Stimulated activated CD8-positive, alpha-beta memory T cell treated with anti-CD3 and anti-CD28 coated beads, Interleukin-15, amount 100 ng/mL, for 48 hours (primary cell): ENCODE measurements around the gene KCTD21.

Experiments used
- DNase-seq, 2 donors: peaks; one replicate each; pipeline ENCODE4 v3.0.0-alpha.2; 2020; ENCODE audit warnings: low read depth in 2 of 2

KCTD21 gene

DNA sequence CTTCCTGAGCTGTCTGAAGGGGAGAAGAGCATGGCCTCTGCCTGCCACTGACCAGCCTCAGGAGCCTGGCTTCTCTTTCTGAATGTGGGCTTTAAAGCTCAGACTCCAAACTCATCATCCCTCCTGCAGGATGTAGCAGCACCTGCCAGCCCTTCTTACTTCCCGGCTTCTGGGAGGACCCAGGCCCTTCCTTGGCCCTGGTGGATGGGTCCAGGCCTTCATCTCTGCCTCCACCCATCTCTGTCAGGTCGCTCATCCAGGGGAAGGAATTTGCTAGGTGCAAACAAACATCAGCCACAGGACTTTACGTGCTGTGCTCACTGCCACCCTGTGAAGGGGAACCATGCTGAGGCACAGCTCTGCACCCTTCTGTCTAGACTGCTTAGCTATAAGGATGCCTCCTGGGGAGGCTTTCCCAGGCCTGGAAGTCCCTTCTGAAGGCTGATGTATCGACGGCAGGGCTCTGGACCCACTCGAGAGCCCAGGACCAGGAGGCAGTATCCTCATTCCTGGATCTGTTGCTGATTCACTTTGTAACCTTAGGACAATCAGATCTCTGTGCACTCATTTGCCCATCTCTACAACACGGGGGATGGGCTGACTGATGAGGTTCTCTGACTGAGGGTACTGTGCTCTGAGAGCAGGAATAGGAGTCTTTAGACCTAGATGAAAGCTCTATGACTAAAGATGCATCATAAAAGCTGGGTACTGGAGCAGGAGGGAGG lies 31.2 kb upstream of the KCTD21 start:
- no peak for DNase-seq

- DNase-seq: no peak
Observed at GRCh38 chr11:78218707-78219492, 30.5 kb upstream of the KCTD21 start.

GRCh38 chr11:78217650-78218541 lies 29.5 kb upstream of the KCTD21 start:
- no peak for DNase-seq

- no peak for DNase-seq
Observed at GRCh38 chr11:78216571-78217287, 28.3 kb upstream of the KCTD21 start.

- DNase-seq: no peak
Observed at GRCh38 chr11:78216021-78216420, 27.6 kb upstream of the KCTD21 start.

GRCh38 chr11:78214331-78215194 lies 26.1 kb upstream of the KCTD21 start:
- DNase-seq: no peak

DNA sequence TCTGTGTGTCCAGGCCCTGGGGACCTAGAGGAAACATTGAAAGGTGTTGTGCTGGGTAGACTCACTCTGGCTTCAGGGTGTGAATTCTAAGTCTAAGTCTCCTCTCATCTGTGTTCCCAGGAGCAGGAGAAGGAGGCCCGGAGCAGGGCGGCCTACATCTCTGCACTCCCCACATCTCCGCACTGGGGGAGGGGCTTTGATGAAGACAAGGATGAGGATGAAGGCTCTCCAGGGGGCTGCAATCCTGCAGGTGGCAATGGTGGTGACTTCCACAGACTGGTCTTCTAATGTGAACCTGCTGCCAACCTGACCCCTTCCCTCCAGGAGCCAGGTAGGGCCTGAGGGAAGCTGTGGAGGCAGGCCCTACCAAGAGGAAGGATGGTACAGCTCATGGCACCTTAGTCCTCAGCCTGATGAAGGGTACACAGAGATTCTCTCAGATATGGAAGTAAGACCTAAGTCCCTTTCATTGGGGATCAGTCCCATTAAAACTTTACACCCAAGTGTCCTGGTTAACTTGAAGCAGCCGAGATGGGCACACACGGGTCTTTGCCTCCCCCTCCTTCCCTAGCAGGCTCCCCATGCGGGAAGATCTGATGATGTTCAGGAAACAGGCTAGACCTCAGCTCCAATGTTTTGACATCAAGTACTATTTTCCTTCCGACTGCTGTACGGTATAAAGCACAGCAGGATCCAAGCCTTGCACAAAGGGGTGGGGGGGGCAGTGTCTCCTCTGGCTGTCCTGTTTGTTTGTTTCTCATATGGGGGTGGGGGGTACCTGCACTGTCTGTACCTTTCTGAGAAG lies 25.3 kb upstream of the KCTD21 start:
- no peak for DNase-seq

DNA sequence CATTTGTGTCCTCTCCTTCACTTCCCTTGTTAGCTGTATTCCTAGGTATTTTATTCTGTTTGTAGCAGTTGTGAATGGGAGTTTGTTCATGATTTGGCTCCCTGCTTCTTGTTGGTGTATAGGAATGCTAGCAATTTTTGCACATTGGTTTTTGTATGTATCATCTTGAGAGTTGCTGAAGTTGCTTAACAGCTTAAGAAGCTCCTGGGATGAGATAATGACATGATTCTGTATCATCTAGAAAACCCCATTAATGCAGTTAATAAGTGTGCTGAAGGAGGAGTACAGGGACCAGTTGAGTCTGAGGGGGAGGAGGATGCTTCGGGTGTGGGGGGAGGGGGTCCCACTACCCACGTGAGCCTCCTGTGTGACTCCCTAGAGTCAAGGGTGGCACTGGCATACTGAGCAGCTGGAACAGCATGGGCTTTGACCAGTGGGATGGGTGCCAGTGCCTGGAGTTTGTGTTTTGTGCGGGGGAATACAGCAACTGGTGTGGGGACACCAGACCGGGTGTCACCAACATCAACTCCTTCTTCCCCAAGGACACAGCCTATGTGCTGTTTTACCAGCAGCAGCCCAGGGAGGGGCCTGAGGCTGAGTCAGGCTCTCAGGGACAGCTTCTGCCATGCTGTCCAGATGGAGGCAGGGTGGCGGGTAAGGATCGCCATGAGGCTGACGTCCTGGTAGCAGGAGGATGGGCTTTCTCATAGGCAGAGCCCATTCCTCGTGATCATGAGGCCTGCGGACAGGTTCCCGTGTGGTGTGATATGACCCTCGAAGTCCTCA lies 24.4 kb upstream of the KCTD21 start:
- no peak for DNase-seq

GRCh38 chr11:78211565-78211964 lies 23.1 kb upstream of the KCTD21 start:
- no peak for DNase-seq

DNA sequence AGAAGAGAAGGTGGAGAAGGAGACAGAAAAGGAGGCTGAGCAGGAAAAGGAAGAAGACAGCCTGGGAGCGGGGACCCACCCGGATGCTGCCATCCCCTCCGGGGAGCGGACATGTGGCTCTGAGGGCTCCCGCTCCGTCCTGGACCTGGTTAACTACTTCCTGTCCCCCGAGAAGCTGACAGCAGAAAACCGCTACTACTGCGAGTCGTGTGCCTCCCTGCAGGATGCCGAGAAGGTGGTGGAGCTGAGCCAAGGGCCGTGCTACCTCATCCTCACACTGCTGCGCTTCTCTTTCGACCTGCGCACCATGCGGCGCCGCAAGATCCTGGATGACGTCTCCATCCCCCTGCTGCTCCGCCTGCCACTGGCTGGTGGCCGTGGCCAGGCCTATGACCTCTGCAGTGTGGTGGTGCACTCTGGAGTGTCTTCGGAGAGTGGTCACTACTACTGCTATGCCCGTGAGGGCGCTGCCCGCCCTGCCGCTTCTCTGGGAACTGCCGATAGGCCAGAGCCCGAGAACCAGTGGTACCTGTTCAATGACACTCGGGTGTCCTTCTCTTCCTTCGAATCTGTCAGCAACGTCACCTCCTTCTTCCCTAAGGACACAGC lies 21.7 kb upstream of the KCTD21 start:
- DNase-seq: no peak

GRCh38 chr11:78209478-78209877 lies 21.1 kb upstream of the KCTD21 start:
- no peak for DNase-seq

- no peak for DNase-seq
Observed at GRCh38 chr11:78208257-78209165, 20.1 kb upstream of the KCTD21 start.

GRCh38 chr11:78207532-78208256 lies 19.3 kb upstream of the KCTD21 start:
- DNase-seq: no peak

DNA sequence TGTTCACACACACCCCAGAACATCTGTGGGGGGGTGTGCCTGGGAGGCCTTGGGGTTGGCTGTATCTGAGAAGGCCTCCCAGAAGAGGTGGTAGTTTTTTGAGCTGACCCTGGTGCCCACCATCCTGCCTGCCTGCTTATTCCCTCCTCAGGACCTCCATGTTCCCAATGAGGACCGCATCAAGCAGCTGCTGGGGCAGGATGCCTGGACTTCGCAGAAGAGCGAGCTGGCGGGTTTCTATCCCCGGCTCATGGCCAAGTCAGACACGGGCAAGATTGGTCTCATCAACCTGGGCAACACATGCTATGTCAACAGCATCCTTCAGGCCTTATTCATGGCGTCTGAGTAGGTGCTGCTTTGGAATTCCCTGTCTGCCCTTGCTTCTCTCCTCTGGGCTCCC lies 17.3 kb upstream of the KCTD21 start:
- no peak for DNase-seq

DNA sequence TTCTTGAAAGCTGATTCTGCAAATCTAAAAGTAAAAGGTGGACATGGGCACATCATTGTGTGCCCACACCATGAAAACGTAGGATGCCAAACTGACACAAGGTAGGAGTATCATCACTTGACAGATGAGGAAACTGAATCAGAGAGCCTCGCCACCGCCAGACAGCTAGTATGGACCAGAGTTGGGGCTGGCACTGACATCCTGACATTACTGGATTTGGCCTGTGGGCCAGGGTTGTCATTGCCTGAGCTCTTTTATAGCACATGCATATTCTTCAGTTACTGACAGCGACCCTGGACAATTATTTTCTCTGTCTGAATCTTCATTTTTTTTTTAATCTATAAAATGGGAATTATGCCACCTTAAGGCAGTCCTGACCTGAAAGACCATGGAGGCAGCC lies 16.8 kb upstream of the KCTD21 start:
- DNase-seq: no peak

- DNase-seq: no peak
Observed at GRCh38 chr11:78203184-78203583, 14.8 kb upstream of the KCTD21 start.

DNA sequence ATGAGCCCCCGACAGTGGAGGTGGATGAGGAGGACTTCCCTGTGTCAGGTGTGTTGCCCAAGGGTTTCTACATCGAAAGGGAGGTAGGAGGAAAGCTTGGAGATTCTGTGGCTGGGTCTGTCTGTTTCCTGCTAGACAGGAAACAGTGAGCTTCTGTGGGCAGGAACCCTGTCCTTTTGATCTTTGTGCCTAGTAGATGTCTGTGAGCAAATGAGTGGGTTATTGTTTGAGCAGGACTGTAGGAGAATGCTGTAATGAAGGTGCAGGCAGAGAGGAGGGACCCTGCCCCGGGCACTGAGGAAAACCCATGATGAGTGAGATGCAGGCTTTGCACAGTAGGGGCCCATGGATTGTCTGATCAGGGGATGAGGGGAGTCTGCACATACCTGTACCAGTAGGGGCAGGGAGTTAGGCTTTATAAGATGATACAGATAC lies 14.3 kb upstream of the KCTD21 start:
- DNase-seq: no peak
